Measurements from ENCODE around the gene MINDY4.

DNA sequence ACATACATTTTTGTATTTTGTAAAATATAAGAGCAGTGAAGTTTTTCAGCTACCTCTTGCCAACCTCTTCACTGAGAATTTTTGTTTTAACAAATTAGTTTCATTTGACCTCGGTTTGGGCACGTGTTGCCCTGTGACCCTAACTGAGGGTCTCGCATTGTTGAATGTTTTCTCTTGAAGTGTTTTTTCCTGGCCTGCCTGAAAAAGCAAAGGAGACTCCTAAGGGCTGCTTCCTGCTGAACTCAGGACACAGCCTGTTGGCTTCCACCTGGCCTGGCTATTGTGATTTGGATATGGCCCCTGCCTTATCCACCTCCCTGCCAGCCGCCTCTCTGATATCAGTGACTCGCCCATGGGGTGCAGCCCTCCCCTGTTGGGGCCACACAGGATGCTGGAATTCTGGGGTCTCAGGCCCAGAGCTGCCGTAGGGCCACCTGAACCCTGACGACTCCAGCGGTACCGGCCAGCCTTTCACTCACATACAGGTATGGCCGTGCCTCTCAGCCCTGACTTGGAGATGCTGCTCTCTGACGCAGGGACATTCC lies 81.6 kb downstream of the MINDY4 start:
- TF ChIP-seq, protein P1, sequence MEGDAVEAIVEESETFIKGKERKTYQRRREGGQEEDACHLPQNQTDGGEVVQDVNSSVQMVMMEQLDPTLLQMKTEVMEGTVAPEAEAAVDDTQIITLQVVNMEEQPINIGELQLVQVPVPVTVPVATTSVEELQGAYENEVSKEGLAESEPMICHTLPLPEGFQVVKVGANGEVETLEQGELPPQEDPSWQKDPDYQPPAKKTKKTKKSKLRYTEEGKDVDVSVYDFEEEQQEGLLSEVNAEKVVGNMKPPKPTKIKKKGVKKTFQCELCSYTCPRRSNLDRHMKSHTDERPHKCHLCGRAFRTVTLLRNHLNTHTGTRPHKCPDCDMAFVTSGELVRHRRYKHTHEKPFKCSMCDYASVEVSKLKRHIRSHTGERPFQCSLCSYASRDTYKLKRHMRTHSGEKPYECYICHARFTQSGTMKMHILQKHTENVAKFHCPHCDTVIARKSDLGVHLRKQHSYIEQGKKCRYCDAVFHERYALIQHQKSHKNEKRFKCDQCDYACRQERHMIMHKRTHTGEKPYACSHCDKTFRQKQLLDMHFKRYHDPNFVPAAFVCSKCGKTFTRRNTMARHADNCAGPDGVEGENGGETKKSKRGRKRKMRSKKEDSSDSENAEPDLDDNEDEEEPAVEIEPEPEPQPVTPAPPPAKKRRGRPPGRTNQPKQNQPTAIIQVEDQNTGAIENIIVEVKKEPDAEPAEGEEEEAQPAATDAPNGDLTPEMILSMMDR (IDR thresholded peaks at IDR 0.05): no peak
- TF ChIP-seq, protein P2, sequence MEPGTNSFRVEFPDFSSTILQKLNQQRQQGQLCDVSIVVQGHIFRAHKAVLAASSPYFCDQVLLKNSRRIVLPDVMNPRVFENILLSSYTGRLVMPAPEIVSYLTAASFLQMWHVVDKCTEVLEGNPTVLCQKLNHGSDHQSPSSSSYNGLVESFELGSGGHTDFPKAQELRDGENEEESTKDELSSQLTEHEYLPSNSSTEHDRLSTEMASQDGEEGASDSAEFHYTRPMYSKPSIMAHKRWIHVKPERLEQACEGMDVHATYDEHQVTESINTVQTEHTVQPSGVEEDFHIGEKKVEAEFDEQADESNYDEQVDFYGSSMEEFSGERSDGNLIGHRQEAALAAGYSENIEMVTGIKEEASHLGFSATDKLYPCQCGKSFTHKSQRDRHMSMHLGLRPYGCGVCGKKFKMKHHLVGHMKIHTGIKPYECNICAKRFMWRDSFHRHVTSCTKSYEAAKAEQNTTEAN (CRISPR knock-in tag; IDR thresholded peaks at IDR 0.05): no peak
- TF ChIP-seq, protein P3, sequence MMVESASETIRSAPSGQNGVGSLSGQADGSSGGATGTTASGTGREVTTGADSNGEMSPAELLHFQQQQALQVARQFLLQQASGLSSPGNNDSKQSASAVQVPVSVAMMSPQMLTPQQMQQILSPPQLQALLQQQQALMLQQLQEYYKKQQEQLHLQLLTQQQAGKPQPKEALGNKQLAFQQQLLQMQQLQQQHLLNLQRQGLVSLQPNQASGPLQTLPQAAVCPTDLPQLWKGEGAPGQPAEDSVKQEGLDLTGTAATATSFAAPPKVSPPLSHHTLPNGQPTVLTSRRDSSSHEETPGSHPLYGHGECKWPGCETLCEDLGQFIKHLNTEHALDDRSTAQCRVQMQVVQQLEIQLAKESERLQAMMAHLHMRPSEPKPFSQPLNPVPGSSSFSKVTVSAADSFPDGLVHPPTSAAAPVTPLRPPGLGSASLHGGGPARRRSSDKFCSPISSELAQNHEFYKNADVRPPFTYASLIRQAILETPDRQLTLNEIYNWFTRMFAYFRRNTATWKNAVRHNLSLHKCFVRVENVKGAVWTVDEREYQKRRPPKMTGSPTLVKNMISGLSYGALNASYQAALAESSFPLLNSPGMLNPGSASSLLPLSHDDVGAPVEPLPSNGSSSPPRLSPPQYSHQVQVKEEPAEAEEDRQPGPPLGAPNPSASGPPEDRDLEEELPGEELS (CRISPR knock-in tag; IDR thresholded peaks at IDR 0.05): no peak
- TF ChIP-seq SMAD4 (CRISPR knock-in tag; IDR thresholded peaks at IDR 0.05): no peak
- TF ChIP-seq, protein P4, sequence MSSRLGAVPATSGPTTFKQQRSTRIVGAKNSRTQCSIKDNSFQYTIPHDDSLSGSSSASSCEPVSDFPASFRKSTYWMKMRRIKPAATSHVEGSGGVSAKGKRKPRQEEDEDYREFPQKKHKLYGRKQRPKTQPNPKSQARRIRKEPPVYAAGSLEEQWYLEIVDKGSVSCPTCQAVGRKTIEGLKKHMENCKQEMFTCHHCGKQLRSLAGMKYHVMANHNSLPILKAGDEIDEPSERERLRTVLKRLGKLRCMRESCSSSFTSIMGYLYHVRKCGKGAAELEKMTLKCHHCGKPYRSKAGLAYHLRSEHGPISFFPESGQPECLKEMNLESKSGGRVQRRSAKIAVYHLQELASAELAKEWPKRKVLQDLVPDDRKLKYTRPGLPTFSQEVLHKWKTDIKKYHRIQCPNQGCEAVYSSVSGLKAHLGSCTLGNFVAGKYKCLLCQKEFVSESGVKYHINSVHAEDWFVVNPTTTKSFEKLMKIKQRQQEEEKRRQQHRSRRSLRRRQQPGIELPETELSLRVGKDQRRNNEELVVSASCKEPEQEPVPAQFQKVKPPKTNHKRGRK (CRISPR knock-in tag; IDR thresholded peaks at IDR 0.05; ENCODE audit: borderline replicate concordance): no peak
- TF ChIP-seq KAT7 (CRISPR knock-in tag; IDR thresholded peaks at IDR 0.05; ENCODE audit: borderline replicate concordance): no peak
- TF ChIP-seq GTF2I (CRISPR knock-in tag; conservative IDR thresholded peaks at IDR 0.05): no peak
- TF ChIP-seq ZNF219 (CRISPR knock-in tag; IDR thresholded peaks at IDR 0.05; ENCODE audit: borderline replicate concordance): no peak
- TF ChIP-seq, protein P5, sequence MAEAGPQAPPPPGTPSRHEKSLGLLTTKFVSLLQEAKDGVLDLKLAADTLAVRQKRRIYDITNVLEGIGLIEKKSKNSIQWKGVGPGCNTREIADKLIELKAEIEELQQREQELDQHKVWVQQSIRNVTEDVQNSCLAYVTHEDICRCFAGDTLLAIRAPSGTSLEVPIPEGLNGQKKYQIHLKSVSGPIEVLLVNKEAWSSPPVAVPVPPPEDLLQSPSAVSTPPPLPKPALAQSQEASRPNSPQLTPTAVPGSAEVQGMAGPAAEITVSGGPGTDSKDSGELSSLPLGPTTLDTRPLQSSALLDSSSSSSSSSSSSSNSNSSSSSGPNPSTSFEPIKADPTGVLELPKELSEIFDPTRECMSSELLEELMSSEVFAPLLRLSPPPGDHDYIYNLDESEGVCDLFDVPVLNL (CRISPR knock-in tag; IDR thresholded peaks at IDR 0.05; ENCODE audit: borderline replicate concordance, low read depth): no peak
- no peak for TF ChIP-seq NFYB (CRISPR knock-in tag; conservative IDR thresholded peaks at IDR 0.05; ENCODE audit: low read depth)

Data from WTC11 (cell line).